Superior temporal gyrus (tissue), 1 donor: ENCODE measurements around the gene ZNF385C.

Experiments
- DNase-seq: peaks from one replicate; pipeline ENCODE4 v3.0.0-alpha.2; 2016; ENCODE audit errors: extremely low spot score

The ZNF385C gene

DNA sequence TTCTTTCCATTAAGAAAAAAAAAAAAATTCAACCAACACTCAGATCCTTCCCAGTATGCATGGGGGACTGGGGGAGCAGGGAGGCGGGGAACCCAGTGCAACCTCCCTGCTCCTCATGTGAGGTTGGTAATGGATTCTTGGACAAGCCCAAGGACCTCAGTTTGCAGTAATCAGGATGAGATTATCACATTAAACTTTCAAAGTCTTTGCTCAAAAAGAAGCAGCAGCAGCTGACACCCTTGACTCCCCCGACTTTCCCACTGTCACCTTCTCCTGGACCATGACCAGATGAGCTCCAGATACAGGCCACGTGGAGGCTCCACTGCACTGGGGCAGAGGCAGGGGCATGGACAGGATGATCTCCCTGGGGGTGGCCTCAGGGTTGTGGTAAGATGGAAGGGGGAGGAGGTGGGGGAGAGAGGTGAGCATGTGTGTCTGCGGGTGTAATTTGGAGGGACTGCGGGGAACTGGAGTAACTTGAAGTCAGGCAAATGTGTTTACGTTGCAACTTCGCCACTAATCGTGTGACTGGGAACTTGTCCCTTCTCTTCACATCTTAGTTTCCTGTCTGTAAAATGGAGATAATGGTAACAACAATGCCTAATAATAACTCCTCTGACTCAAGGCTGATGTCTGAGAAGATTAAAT is 19.8 kb downstream of the ZNF385C start:
- DNase-seq, result no peak

DNA sequence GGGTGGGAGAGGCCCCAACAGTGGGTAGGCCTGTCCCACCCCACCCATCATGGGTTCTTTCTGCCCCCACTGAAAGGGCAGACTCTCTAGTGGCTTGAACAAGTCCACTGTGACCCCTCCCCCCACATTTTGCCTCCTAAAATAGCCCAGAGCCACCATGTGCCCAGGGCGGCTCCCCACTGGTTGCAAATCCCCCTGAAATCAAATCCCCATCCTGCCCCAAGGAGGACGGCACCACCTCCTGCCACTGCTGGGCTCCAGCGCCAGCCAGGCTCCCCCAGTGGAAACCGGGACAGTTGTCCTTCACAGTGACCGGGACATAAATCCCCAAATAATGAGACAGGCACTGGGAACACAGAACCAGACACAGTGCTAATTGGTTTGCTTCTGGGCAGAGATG is 20.5 kb downstream of the ZNF385C start:
- DNase-seq, result no peak

- no peak for DNase-seq
Observed at GRCh38 chr17:42076797-42077559, 21.3 kb downstream of the ZNF385C start.

DNA sequence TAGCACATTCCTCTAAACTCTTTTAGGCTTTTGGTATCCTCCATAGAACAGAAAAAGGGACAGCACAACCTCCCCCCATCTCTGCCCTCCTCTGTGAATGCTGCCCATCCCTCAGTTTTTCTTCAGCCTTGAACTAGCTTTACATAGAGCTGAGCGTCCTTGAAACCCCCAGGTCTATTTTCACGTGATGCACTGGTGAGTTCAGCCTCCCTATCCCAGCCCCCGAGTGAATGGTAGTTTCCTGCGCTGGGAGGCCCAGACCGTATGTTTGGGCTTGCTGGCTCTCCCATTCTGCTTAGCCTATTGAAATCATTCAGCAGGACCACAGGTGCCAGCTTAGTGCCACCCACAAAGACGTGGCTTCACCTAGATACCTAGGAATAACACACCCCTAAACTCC is 22.5 kb downstream of the ZNF385C start:
- DNase-seq, result no peak

GRCh38 chr17:42072323-42073187 is 25.7 kb downstream of the ZNF385C start:
- no peak for DNase-seq

- no peak for DNase-seq
Observed at GRCh38 chr17:42071810-42072209, 26.5 kb downstream of the ZNF385C start.

- DNase-seq, result no peak
Observed at GRCh38 chr17:42068979-42069378, 29.3 kb downstream of the ZNF385C start.

DNA sequence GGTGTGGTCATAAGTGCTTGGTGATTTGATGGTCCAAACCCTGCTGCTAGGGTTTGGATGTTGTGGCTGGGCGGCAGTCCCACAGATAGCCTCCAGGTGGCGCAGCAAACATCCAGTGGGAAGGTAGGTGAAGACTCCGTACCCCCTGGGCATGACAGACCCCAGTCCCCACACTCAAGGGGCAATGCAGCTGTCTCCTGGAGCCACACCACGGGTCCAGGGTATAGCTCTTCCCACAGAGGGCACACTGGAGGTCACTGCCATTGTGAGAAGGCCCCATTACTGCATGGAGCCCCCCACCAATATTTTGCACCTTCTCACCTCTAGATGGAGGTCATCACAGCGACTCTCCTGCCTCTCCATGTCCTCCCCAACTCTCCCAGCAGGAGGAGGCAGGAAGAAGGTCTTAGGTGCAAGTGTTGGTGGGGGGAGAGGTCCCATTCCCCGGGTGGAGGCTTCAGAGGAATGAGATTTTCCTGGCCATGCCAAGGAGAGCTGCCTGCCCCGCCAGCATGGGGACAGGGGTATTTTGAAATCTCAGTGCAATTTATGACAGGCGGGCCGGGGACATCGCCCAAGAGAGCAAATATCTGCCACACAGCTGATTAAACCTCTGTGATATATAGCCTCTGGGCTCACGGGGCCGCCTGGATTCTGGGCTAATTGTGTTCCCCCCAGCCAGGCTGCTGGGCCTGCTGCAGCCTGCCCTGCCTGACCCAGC is 30.7 kb downstream of the ZNF385C start:
- peak; percentile 75 for DNase-seq

- DNase-seq, result no peak
Observed at GRCh38 chr17:42065201-42065600, 33.1 kb downstream of the ZNF385C start.

DNA sequence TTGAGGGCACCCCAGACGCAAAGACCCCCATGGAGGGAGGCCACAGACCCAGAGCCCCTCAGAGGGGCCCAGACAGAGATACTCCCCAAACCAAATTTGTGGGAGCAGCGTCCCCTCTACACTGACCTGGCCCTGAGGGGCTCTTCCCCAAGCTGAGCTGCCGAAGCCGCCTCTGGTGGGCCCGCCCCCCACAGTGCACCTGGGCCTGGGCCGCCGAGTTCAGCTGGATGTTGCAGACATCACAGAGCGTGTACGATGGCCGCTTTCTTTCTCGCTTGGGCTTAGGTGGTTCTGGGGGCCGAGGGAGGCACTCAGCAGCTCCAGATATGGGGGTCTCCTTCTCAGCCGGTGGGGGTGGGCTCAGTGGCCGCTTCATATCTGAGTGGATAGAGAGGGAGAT is 35.6 kb downstream of the ZNF385C start:
- DNase-seq, result no peak

DNA sequence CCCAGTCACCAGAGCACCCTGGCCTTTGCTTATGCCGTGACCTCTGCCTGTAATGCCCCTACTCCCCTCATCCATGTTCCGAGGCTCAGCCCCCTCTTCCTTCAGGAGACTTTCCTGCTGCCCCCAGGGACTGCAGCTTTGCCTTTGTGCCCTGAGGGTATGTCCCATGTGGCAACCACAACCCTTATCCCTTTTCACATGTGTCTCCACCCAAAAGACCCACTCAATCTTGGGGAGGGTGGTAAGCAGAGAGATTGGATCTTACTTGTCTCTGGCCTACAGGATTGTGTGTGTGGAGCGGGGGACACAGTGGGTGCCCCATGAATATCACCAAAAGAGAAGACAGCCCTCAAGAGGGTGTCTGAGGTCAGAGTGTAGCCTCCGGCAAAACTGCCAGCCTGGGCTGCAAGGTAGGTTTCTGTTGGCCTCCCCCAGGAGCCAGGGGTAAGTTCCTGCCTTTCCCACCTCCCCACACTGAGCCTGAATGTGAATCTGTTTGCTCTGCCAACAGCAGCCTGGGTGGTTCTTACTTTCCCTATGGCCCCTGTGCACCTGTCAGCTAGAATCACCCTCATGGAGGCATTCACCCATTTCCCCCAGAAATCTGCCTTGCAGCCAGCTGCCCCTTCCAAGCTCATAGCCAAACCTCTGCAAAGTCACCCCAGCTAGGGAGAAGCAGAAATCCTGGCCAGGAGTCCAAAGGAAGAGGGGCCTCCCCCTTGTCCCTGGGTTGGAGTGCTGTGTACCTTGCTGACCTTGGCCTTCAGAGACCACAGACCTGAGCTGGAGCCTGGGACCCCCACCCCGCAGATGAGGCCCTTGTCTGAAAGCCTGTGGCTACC is 36.4 kb downstream of the ZNF385C start:
- no peak for DNase-seq

DNA sequence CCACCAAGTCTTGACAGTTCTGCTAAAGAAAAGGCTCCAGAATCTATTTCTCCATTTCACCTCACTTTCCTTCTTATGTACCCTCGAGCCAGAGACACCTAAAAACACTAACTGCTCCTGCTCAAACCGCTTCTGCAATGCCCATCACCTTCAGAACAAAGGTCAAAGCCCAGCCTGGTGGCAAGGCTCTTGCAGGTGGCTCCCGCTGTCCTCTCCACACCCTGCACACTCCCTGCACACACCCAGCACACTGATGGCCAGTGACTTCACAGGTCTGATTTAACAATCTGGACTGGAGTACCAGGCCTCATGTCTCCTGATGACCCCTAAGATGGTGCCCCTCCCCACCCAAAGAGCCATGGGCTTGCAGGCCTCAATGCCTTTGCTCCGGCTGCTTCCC is 38.0 kb downstream of the ZNF385C start:
- no peak for DNase-seq

GRCh38 chr17:42059815-42060214 is 38.5 kb downstream of the ZNF385C start:
- DNase-seq, result no peak

DNA sequence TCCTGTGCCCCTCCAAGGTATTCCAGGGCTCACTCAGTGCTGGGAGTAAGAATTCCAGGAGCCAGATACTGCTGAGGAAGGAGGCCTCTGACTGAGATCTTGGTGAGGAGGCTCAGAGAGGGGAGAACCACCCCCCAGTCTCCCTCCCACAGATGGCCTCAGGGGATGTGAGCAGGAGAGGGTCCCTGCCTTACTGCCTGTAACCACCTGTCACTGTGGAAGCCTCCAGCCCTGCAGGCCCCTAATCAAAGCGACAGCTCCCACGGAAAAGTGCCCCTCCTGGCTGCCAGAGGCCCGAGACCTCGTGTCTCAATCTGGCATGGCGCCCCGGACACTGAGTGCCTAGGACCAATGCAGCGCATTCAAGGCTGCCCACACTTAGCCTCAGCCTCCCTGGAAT is 40.2 kb downstream of the ZNF385C start:
- no peak for DNase-seq

GRCh38 chr17:42056635-42057034 is 41.6 kb downstream of the ZNF385C start:
- DNase-seq, result no peak

DNA sequence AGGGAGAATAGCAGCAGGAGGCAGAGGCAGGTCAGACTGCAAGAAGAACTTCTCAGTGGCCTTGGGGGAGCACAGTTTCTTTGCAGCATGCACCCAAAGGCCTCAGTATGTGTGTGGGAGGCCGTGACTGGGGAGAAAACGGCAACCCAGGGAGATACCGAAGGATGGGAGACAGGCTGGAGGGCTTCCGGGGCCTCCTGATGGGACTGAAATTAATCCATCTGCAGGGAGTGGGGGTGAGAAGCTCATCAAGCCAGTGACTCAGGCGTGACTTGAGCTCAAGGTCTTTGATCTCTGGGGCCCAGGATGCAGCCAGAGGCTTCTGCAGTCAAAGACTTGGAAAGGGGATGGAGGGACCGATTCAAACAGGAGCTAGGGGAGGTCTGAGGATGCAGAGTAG is 42.8 kb downstream of the ZNF385C start:
- DNase-seq, result no peak

DNA sequence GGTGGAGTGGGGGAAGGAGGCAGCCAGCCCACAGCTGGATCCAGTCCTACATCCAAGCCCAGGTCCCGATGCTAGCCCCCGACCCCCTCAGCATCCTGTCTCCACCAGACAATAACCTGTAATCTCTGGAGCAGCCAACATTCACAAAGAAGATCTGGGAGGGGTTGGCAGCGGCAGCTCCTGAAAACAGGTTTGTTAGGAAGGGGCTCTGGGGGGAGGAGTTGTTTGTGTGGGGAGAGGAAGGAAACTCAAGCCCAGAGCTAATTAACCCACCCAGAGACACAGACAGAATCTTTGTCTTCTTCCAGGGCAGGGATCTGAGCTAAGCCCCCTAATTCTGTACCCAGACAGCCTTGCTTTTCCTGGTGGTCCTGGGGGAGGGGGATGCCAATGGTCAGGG is 43.2 kb downstream of the ZNF385C start:
- no peak for DNase-seq

GRCh38 chr17:42053731-42054500 is 44.4 kb downstream of the ZNF385C start:
- DNase-seq, result no peak

GRCh38 chr17:42052346-42052877 is 45.9 kb downstream of the ZNF385C start:
- no peak for DNase-seq

DNA sequence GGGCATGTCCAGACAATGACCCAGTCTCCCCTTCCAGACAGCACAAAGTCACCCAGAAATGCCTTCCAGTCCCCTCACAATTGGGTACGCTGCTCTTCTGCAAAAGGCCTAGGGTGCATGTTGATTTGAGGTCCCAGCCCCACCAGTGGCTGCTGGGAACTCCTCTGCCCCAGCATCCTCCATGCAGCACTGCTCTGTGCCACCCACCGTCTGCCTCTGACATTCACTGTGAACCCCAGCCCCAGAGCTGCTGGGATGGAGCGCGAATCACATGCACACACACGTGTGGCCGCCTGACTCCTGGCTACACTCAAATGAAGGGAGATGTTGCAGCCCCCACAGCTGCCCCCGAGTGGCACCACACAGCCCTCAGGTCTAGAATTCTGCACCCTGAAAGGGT is 46.6 kb downstream of the ZNF385C start:
- no peak for DNase-seq
